Fibroblast of lung (primary cell): ENCODE data around the gene STEAP2. TPM values are rescaled to one million over a fixed set of nuclear protein-coding genes. Genes with fewer than 3 reads are reported as not detected.

Experiments
- DNase-seq, 2 donors: peaks; one replicate each; pipeline versions ENCODE4 v3.0.0 to v3.0.0-alpha.2; 2010; ENCODE audit warnings: low read depth in 2 of 2
- H2AFZ ChIP-seq: 2 replicates; pipeline ENCODE4 v1.5.1; 2012; ENCODE audit warnings: low read length, control low read depth, inconsistent platforms
- H3K27ac ChIP-seq: 2 replicates; pipeline ENCODE4 v1.5.1; 2011; ENCODE audit warnings: low read length, control low read depth; ENCODE audit not compliant: insufficient read depth
- H3K27me3 ChIP-seq: 2 replicates; pipeline ENCODE4 v1.5.1; 2011; ENCODE audit warnings: mild to moderate bottlenecking, low read length; ENCODE audit not compliant: control insufficient read depth, insufficient read depth
- H3K36me3 ChIP-seq: 2 replicates; pipeline ENCODE4 v1.5.1; 2011; ENCODE audit warnings: low read length; ENCODE audit not compliant: control insufficient read depth, insufficient read depth
- H3K4me1 ChIP-seq: 2 replicates; pipeline ENCODE4 v1.5.1; 2011; ENCODE audit warnings: low read length; ENCODE audit not compliant: control insufficient read depth, insufficient read depth; ENCODE audit errors: extremely low read depth
- H3K4me2 ChIP-seq: 2 replicates; pipeline ENCODE4 v1.5.1; 2011; ENCODE audit warnings: low read length, control low read depth; ENCODE audit not compliant: insufficient read depth; ENCODE audit errors: extremely low read depth
- H3K4me3 ChIP-seq, 4 experiments: fragments of 200-600 bp in 1 of 4; sonication (generic) in 1 of 4; replicated peaks in 1 of 4; 2 replicates each; pipeline ENCODE4 v1.5.1; 2011 to 2016; ENCODE audit warnings: low read length in 4 of 4, low read depth in 3 of 4, mild to moderate bottlenecking in 3 of 4, control low read depth in 2 of 4, inconsistent platforms in 1 of 4, mixed read lengths in 1 of 4; ENCODE audit not compliant: insufficient read depth in 1 of 4; ENCODE audit errors: control extremely low read depth in 1 of 4
- H3K79me2 ChIP-seq: 2 replicates; pipeline ENCODE4 v1.5.1; 2012; ENCODE audit warnings: mild to moderate bottlenecking, low read length, inconsistent platforms; ENCODE audit not compliant: control insufficient read depth, insufficient read depth
- H3K9ac ChIP-seq: 2 replicates; pipeline ENCODE4 v1.5.1; 2011; ENCODE audit warnings: mild to moderate bottlenecking, low read length, control low read depth; ENCODE audit not compliant: insufficient read depth
- H3K9me3 ChIP-seq: 2 replicates; pipeline ENCODE4 v1.5.1; 2012; ENCODE audit warnings: low read depth, low read length; ENCODE audit not compliant: control insufficient read depth, insufficient read depth
- H4K20me1 ChIP-seq: 2 replicates; pipeline ENCODE4 v1.5.1; 2011; ENCODE audit warnings: low read length; ENCODE audit not compliant: control insufficient read depth, insufficient read depth; ENCODE audit errors: extremely low read depth
- CTCF ChIP-seq, 2 donors: IDR thresholded peaks in 1 of 2; conservative IDR thresholded peaks in 1 of 2; 1 replicate in 1 of 2; 2 replicates in 1 of 2; pipeline ENCODE4 v1.5.1; 2011 to 2012; ENCODE audit warnings: low read length in 2 of 2, control low read depth in 1 of 2, inconsistent platforms in 1 of 2, low read depth in 1 of 2, mild to moderate bottlenecking in 1 of 2
- EZH2 ChIP-seq: IDR thresholded peaks from 2 replicates; pipeline ENCODE4 v1.5.1; 2012; ENCODE audit warnings: low read length, control low read depth, mild to moderate bottlenecking; ENCODE audit errors: missing control alignments
- polyA plus RNA-seq, 2 donors: library from polyadenylated mRNA; depleted of rRNA in 1 of 2; stranded (reverse) in 1 of 2; unstranded in 1 of 2; fragments of >200 nt; gene quantifications; 2 replicates each; pipeline ENCODE4 v1.2.1, GENCODE V29; 2011 to 2012; ENCODE audit warnings: missing spikeins in 1 of 2
- total RNA-seq: library from RNA; depleted of rRNA; stranded (reverse); fragments of >200 nt; gene quantifications from 2 replicates; pipeline ENCODE4 v1.2.1, GENCODE V29; 2014

Gene STEAP2
- total and polyA plus RNA-seq, 2 donors (not counting 1 experiment from before 2014, with no cell fraction given) = 16.5 to 26.3 TPM

- Histone ChIP-seq H3K4me1 (no peaks in the 10 kb centered on the region), H3K9ac (no peak overlapping the region), H3K9me3 (no peaks in the 10 kb centered on the region), H3K79me2 (no peaks in the 10 kb centered on the region), H3K27ac (no peak overlapping the region), H2AFZ (no peak overlapping the region), H4K20me1 (no peaks in the 10 kb centered on the region), H3K4me2 (no peak overlapping the region), H3K36me3 (no peaks in the 10 kb centered on the region), H3K27me3 (no peaks in the 10 kb centered on the region), H3K4me3 (no peak overlapping the region)
- no peak for DNase-seq
- no peak for TF ChIP-seq EZH2
- no peak for TF ChIP-seq CTCF (conservative IDR thresholded peaks at IDR 0.05 in 1 of 2, IDR thresholded peaks at IDR 0.05 in 1 of 2; ENCODE audit: low read depth in 1 of 2, low read length in 2 of 2)
Observed at GRCh38 chr7:90172121-90172520, 39.4 kb upstream of the STEAP2 start.

- no peaks in the 10 kb centered on the region for H3K79me2 ChIP-seq
- H4K20me1 ChIP-seq = no peaks in the 10 kb centered on the region
- DNase-seq = no peak
- no peak overlapping the region for H3K4me2 ChIP-seq
- H3K9me3 ChIP-seq = no peaks in the 10 kb centered on the region
- H3K4me1 ChIP-seq = no peaks in the 10 kb centered on the region
- no peak for TF ChIP-seq EZH2
- TF ChIP-seq CTCF (conservative IDR thresholded peaks at IDR 0.05 in 1 of 2, IDR thresholded peaks at IDR 0.05 in 1 of 2; ENCODE audit: low read depth in 1 of 2, low read length in 2 of 2) = no peak
- no peak overlapping the region for H2AFZ ChIP-seq
- H3K4me3 ChIP-seq = no peak overlapping the region
- H3K9ac ChIP-seq = no peak overlapping the region
- no peak overlapping the region for H3K27ac ChIP-seq
- no peaks in the 10 kb centered on the region for H3K36me3 ChIP-seq
- no peaks in the 10 kb centered on the region for H3K27me3 ChIP-seq
Observed at GRCh38 chr7:90172624-90173023, 38.9 kb upstream of the STEAP2 start.

- H3K27ac ChIP-seq = peak overlapping the region; percentile 31
- TF ChIP-seq CTCF (conservative IDR thresholded peaks at IDR 0.05 in 1 of 2, IDR thresholded peaks at IDR 0.05 in 1 of 2; ENCODE audit: low read depth in 1 of 2, low read length in 2 of 2) (no peak), EZH2 (no peak)
- H3K36me3 ChIP-seq = no peaks in the 10 kb centered on the region
- no peaks in the 10 kb centered on the region for H4K20me1 ChIP-seq
- H3K4me1 ChIP-seq = no peaks in the 10 kb centered on the region
- DNase-seq = peak in 1 of 2 donors; percentile 7
- H2AFZ ChIP-seq = no peak overlapping the region
- no peak overlapping the region for H3K4me2 ChIP-seq
- no peak overlapping the region for H3K4me3 ChIP-seq
- H3K9me3 ChIP-seq = no peaks in the 10 kb centered on the region
- H3K9ac ChIP-seq = no peak overlapping the region
- H3K27me3 ChIP-seq = no peaks in the 10 kb centered on the region
- no peaks in the 10 kb centered on the region for H3K79me2 ChIP-seq
Observed at GRCh38 chr7:90173127-90173844, 38.3 kb upstream of the STEAP2 start.
